Hepatocyte (in vitro differentiated cells): ENCODE measurements around the gene MXRA7. TPM values are rescaled to one million over a fixed set of nuclear protein-coding genes. Genes with fewer than 3 reads are reported as not detected.
"Not testable (repeated sequence)": the region's sequence is repeated elsewhere in the genome, so short reads cannot be mapped to it uniquely, and the experiment has no call there.

Source experiments
- DNase-seq: peaks from one replicate; pipeline ENCODE4 v3.0.0-alpha.2; 2016; ENCODE audit warnings: low spot score
- H2AFZ ChIP-seq: fragments of 200-600 bp; sonication (generic); 2 replicates; pipeline ENCODE4 v1.6.0; 2016; ENCODE audit warnings: antibody characterized with exemption, mild to moderate bottlenecking
- H3K27ac ChIP-seq: fragments of 200-600 bp; sonication (generic); 2 replicates; pipeline ENCODE4 v1.5.1; 2016; ENCODE audit warnings: mild to moderate bottlenecking
- H3K27me3 ChIP-seq: fragments of 200-600 bp; sonication (generic); 2 replicates; pipeline ENCODE4 v1.6.1; 2016
- H3K36me3 ChIP-seq: fragments of 200-600 bp; sonication (generic); replicated peaks from 2 replicates; pipeline ENCODE4 v1.5.1; 2016; ENCODE audit warnings: low read depth; ENCODE audit not compliant: insufficient read depth
- H3K4me1 ChIP-seq: fragments of 200-600 bp; sonication (generic); 2 replicates; pipeline ENCODE4 v1.5.1; 2016; ENCODE audit warnings: mild to moderate bottlenecking, moderate library complexity; ENCODE audit not compliant: insufficient read depth
- H3K4me2 ChIP-seq: fragments of 200-600 bp; sonication (generic); 2 replicates; pipeline ENCODE4 v1.6.0; 2016
- H3K4me3 ChIP-seq: fragments of 200-600 bp; sonication (generic); 2 replicates; pipeline ENCODE4 v1.5.1; 2016; ENCODE audit warnings: mild to moderate bottlenecking
- H3K79me2 ChIP-seq: fragments of 200-600 bp; sonication (generic); 2 replicates; pipeline ENCODE4 v1.6.0; 2017; ENCODE audit warnings: mild to moderate bottlenecking
- H3K9me2 ChIP-seq: fragments of 200-600 bp; sonication (generic); replicated peaks from 2 replicates; pipeline ENCODE4 v1.6.0; 2017; ENCODE audit warnings: mild to moderate bottlenecking; ENCODE audit not compliant: insufficient read depth
- H3K9me3 ChIP-seq: fragments of 200-600 bp; sonication (generic); 2 replicates; pipeline ENCODE4 v1.5.1; 2016; ENCODE audit warnings: low read depth, mild to moderate bottlenecking
- H4K20me1 ChIP-seq: fragments of 200-600 bp; sonication (generic); 2 replicates; pipeline ENCODE4 v1.6.0; 2016; ENCODE audit warnings: mild to moderate bottlenecking; ENCODE audit not compliant: insufficient read depth, poor library complexity, severe bottlenecking
- CTCF ChIP-seq: fragments of 200-600 bp; sonication (generic); IDR thresholded peaks from 2 replicates; pipeline ENCODE4 v1.5.1; 2016; ENCODE audit warnings: antibody characterized with exemption, mild to moderate bottlenecking; ENCODE audit not compliant: poor library complexity
- EZH2 ChIP-seq: fragments of 200-600 bp; sonication (generic); IDR thresholded peaks from 2 replicates; pipeline ENCODE4 v1.6.1; 2016; ENCODE audit warnings: antibody characterized with exemption, mild to moderate bottlenecking, borderline replicate concordance
- EZH2phosphoT487 ChIP-seq: fragments of 200-600 bp; sonication (generic); IDR thresholded peaks from one replicate; pipeline ENCODE4 v1.6.1; 2018; ENCODE audit warnings: antibody characterized with exemption, mild to moderate bottlenecking, low read depth, moderate library complexity; ENCODE audit not compliant: unreplicated experiment, severe bottlenecking
- WGBS: methylation state at CpG from one replicate; pipeline ENCODE4 v1.1.6; 2016; ENCODE audit warnings: low lambda C conversion rate; ENCODE audit errors: missing lambda C conversion rate; 5-methylcytosine and 5-hydroxymethylcytosine counted together
- polyA plus RNA-seq: library from polyadenylated mRNA; unstranded; fragments of >200 nt; fragmentation: Nextera tagmentation; extraction: Ambion mirVana; gene quantifications from 2 replicates; pipeline ENCODE4 v1.2.1, GENCODE V29; 2016
- total RNA-seq: library from RNA; depleted of rRNA; stranded (reverse); fragments of >200 nt; gene quantifications from 2 replicates; pipeline ENCODE4 v1.2.3, GENCODE V29; 2014

The MXRA7 gene
- total and polyA plus RNA-seq, 2 experiments from 2014 or later = 101 to 117 TPM

GRCh38 chr17:76700617-76701470 lies 9.9 kb downstream of the MXRA7 start:
- H4K20me1 ChIP-seq = peaks cover 15% of the 10 kb centered on the region
- H3K79me2 ChIP-seq = peaks cover 82% of the 10 kb centered on the region
- DNase-seq = peak; percentile 50
- no peaks in the 10 kb centered on the region for H3K9me3 ChIP-seq
- H2AFZ ChIP-seq = no peak overlapping the region
- peaks cover 39% of the 10 kb centered on the region for H3K4me1 ChIP-seq
- no peak for TF ChIP-seq CTCF
- TF ChIP-seq EZH2phosphoT487 = no peak
- TF ChIP-seq EZH2 = no peak
- H3K27me3 ChIP-seq = no peaks in the 10 kb centered on the region
- peak overlapping the region; percentile 77 for H3K27ac ChIP-seq
- WGBS = 51% methylated on average over 32 of the region's 33 CpGs
- H3K4me3 ChIP-seq = no peak overlapping the region
- no peaks in the 10 kb centered on the region for H3K36me3 ChIP-seq
- peak overlapping the region; percentile 63 for H3K4me2 ChIP-seq
- H3K9me2 ChIP-seq = no peaks in the 10 kb centered on the region

GRCh38 chr17:76700270-76700616 lies 10.5 kb downstream of the MXRA7 start:
- no peaks in the 10 kb centered on the region for H3K27me3 ChIP-seq
- H3K4me2 ChIP-seq = peak overlapping the region; percentile 63
- peaks cover 81% of the 10 kb centered on the region for H3K79me2 ChIP-seq
- H3K4me1 ChIP-seq = peaks cover 39% of the 10 kb centered on the region
- DNase-seq = no peak
- WGBS = 83% methylated on average over 8 of the region's 8 CpGs
- TF ChIP-seq EZH2phosphoT487 = no peak
- TF ChIP-seq EZH2 = no peak
- TF ChIP-seq CTCF = no peak
- H3K4me3 ChIP-seq = no peak overlapping the region
- peaks cover 15% of the 10 kb centered on the region for H4K20me1 ChIP-seq
- H2AFZ ChIP-seq = no peak overlapping the region
- no peaks in the 10 kb centered on the region for H3K9me2 ChIP-seq
- peak overlapping the region; percentile 77 for H3K27ac ChIP-seq
- H3K36me3 ChIP-seq = no peaks in the 10 kb centered on the region
- no peaks in the 10 kb centered on the region for H3K9me3 ChIP-seq

GRCh38 chr17:76698466-76698977 lies 12.2 kb downstream of the MXRA7 start:
- Histone ChIP-seq H3K4me1 (peaks cover 39% of the 10 kb centered on the region), H3K79me2 (peaks cover 85% of the 10 kb centered on the region), H4K20me1 (peaks cover 15% of the 10 kb centered on the region)
- not testable (repeated sequence) for H3K27me3 ChIP-seq, H3K9me3 ChIP-seq, H3K4me3 ChIP-seq, H2AFZ ChIP-seq, H3K9me2 ChIP-seq, H3K36me3 ChIP-seq, H3K4me2 ChIP-seq, DNase-seq, H3K27ac ChIP-seq
- 95% methylated on average over 7 of the region's 7 CpGs for WGBS

GRCh38 chr17:76697702-76698465 lies 12.9 kb downstream of the MXRA7 start:
- Histone ChIP-seq H3K9me3 (no peaks in the 10 kb centered on the region), H3K27ac (peak overlapping the region; percentile 56), H2AFZ (no peak overlapping the region), H3K27me3 (no peaks in the 10 kb centered on the region), H3K4me3 (no peak overlapping the region), H3K36me3 (no peaks in the 10 kb centered on the region), H3K4me2 (peak overlapping the region; percentile 65), H3K9me2 (no peaks in the 10 kb centered on the region), H4K20me1 (peaks cover 15% of the 10 kb centered on the region), H3K79me2 (peaks cover 82% of the 10 kb centered on the region), H3K4me1 (peaks cover 39% of the 10 kb centered on the region)
- TF ChIP-seq CTCF (no peak), EZH2 (no peak), EZH2phosphoT487 (no peak)
- 30% methylated on average over 15 of the region's 17 CpGs for WGBS
- peak; percentile 80 for DNase-seq
